ENCODE measurements around the gene NELFB.

The NELFB gene

GRCh38 chr9:137271696-137272076 lies 16.6 kb downstream of the NELFB start:
- Histone ChIP-seq H3K36me3 (peaks cover 72% of the 10 kb centered on the region), H3K4me1 (ENCODE audit: control insufficient read depth in 1 of 2, insufficient read depth in 1 of 2, low read depth in 1 of 2, low read length in 1 of 2) (peaks cover 2% of the 10 kb centered on the region in 2 experiments), H3K27me3 (no peaks in the 10 kb centered on the region), H3K27ac (no peak overlapping the region), H3K4me3 (ENCODE audit: low read depth in 1 of 2, low read length in 1 of 2) (no peak overlapping the region), H3K9me3 (no peaks in the 10 kb centered on the region)
- no peak for TF ChIP-seq CTCF (IDR thresholded peaks at IDR 0.05)

GRCh38 chr9:137272241-137273094 lies 17.3 kb downstream of the NELFB start:
- Histone ChIP-seq H3K27me3 (no peaks in the 10 kb centered on the region), H3K27ac (no peak overlapping the region), H3K4me3 (ENCODE audit: low read depth in 1 of 2, low read length in 1 of 2) (no peak overlapping the region), H3K9me3 (no peaks in the 10 kb centered on the region), H3K4me1 (ENCODE audit: control insufficient read depth in 1 of 2, insufficient read depth in 1 of 2, low read depth in 1 of 2, low read length in 1 of 2) (peaks cover 9 to 10% of the 10 kb centered on the region in 2 experiments), H3K36me3 (peaks cover 64% of the 10 kb centered on the region)
- TF ChIP-seq CTCF (IDR thresholded peaks at IDR 0.05), result no peak

GRCh38 chr9:137273095-137273490 lies 18.0 kb downstream of the NELFB start:
- no peaks in the 10 kb centered on the region for H3K9me3 ChIP-seq
- no peak overlapping the region for H3K27ac ChIP-seq
- H3K4me3 ChIP-seq (ENCODE audit: low read depth in 1 of 2, low read length in 1 of 2), result no peak overlapping the region
- H3K27me3 ChIP-seq, result no peaks in the 10 kb centered on the region
- peaks cover 58% of the 10 kb centered on the region for H3K36me3 ChIP-seq
- no peak for TF ChIP-seq CTCF (IDR thresholded peaks at IDR 0.05)
- peaks cover 10 to 11% of the 10 kb centered on the region in 2 experiments for H3K4me1 ChIP-seq (ENCODE audit: control insufficient read depth in 1 of 2, insufficient read depth in 1 of 2, low read depth in 1 of 2, low read length in 1 of 2)

- Histone ChIP-seq H3K27me3 (no peaks in the 10 kb centered on the region), H3K27ac (no peak overlapping the region), H3K36me3 (peaks cover 54% of the 10 kb centered on the region), H3K9me3 (no peaks in the 10 kb centered on the region), H3K4me3 (ENCODE audit: low read depth in 1 of 2, low read length in 1 of 2) (no peak overlapping the region), H3K4me1 (ENCODE audit: control insufficient read depth in 1 of 2, insufficient read depth in 1 of 2, low read depth in 1 of 2, low read length in 1 of 2) (peaks cover 10 to 15% of the 10 kb centered on the region in 2 experiments)
- TF ChIP-seq CTCF (IDR thresholded peaks at IDR 0.05), result no peak
Measured at GRCh38 chr9:137273611-137274320, 18.6 kb downstream of the NELFB start.

- H3K4me3 ChIP-seq (ENCODE audit: low read depth in 1 of 2, low read length in 1 of 2), result no peak overlapping the region
- peaks cover 56% of the 10 kb centered on the region for H3K36me3 ChIP-seq
- no peaks in the 10 kb centered on the region for H3K9me3 ChIP-seq
- no peak for TF ChIP-seq CTCF (IDR thresholded peaks at IDR 0.05)
- H3K27ac ChIP-seq, result no peak overlapping the region
- H3K4me1 ChIP-seq (ENCODE audit: control insufficient read depth in 1 of 2, insufficient read depth in 1 of 2, low read depth in 1 of 2, low read length in 1 of 2), result peaks cover 15% of the 10 kb centered on the region in 2 experiments
- H3K27me3 ChIP-seq, result no peaks in the 10 kb centered on the region
Measured at GRCh38 chr9:137275203-137275587, 20.1 kb downstream of the NELFB start.
